Omental fat pad (tissue), 4 donors: ENCODE measurements around the gene DLG2. TPM values are rescaled to one million over a fixed set of nuclear protein-coding genes. Genes with fewer than 3 reads are reported as not detected.

Experiments used
- ATAC-seq: fragments of 150-250 bp; one replicate; pipeline ENCODE4 v1.9.1; 2016; ENCODE audit warnings: mild to moderate bottlenecking, moderate library complexity; ENCODE audit not compliant: low FRiP score
- DNase-seq: peaks from one replicate; pipeline ENCODE4 v3.0.0-alpha.2; 2019; ENCODE audit warnings: low spot score
- CTCF ChIP-seq, 3 donors: fragments of 450-650 bp; IDR thresholded peaks; one replicate each; pipeline ENCODE4 v1.5.1; 2016 to 2017; ENCODE audit warnings: antibody characterized with exemption in 3 of 3, mild to moderate bottlenecking in 3 of 3, moderate library complexity in 2 of 3
- total RNA-seq, 4 donors: library from RNA; depleted of rRNA; stranded (reverse); fragments of >200 nt; gene quantifications; one replicate each; pipeline ENCODE4 v1.1.0, GENCODE V29; 2016

The DLG2 gene
- total RNA-seq, 4 donors from 2014 or later: 4.8 to 13.2 (median 8.1) TPM

DNA sequence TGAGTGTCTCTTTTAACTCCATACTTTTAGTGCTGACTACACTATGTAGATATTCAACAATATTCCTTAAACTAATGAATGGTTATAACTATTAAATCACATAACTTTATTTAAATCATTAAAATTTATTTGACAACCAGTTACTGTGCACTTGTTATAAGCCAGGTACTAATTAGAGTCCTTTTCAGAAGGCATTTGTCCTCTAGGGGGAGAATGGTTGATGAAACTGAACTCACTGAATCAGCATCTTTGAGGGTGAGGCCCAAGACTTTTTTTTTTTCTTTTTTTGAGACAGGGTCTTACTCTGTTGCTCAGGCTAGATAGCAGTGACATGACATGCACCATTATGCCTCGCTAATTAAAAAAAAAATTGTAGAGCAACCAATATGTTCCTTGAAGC, 1825.3 kb downstream of the DLG2 start:
- ATAC-seq (no peak), DNase-seq (no peak)
- no peak for TF ChIP-seq CTCF (IDR thresholded peaks at IDR 0.05)

DNA sequence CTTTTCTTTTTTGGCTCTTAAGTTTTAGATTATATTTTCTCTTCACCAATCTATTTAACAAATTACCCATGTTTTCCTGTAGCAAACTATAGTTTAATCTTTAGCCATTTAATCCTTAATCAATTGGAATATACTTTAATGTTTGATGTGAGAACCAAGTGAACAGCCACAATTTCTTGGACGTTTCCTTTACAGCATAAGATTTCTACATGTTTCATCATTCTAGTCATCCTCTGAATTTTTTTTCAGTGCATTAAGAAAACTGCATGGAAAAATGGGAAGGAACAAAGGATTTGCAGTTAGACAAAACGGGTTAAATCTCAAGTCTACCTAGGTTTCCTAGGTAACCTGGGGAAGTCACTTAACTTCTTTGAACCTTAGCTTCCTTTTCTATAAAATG, 1833.8 kb downstream of the DLG2 start:
- DNase-seq (no peak), ATAC-seq (no peak)
- no peak for TF ChIP-seq CTCF (IDR thresholded peaks at IDR 0.05)

- ATAC-seq (no peak), DNase-seq (no peak)
- TF ChIP-seq CTCF (IDR thresholded peaks at IDR 0.05): no peak
Measured at GRCh38 chr11:83791557-83791956, 1835.6 kb downstream of the DLG2 start.

DNA sequence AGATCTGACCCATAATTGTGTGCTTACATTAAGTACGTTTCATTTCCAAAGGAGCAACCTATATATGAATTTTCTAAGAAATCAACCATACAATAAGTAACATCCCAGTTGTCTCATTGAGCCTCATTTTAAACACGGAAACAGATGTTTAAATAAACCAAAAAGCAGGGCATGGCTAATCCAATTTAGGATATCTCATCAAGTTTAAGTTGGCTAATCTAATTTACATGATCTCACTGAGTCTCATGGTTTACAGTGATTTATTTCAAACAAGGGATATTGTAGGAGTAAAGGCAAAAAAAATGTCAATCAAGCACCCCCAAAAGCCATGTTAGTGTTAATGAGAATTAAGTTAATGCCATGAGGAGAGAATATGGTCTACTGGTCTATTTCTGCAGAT, 1841.2 kb downstream of the DLG2 start:
- no peak for TF ChIP-seq CTCF (IDR thresholded peaks at IDR 0.05)
- DNase-seq: no peak
- ATAC-seq: no peak

GRCh38 chr11:83784419-83784818, 1842.7 kb downstream of the DLG2 start:
- no peak for ATAC-seq
- no peak for DNase-seq
- no peak for TF ChIP-seq CTCF (IDR thresholded peaks at IDR 0.05)

GRCh38 chr11:83782329-83782728, 1844.8 kb downstream of the DLG2 start:
- no peak for DNase-seq
- ATAC-seq: no peak
- no peak for TF ChIP-seq CTCF (IDR thresholded peaks at IDR 0.05)

DNA sequence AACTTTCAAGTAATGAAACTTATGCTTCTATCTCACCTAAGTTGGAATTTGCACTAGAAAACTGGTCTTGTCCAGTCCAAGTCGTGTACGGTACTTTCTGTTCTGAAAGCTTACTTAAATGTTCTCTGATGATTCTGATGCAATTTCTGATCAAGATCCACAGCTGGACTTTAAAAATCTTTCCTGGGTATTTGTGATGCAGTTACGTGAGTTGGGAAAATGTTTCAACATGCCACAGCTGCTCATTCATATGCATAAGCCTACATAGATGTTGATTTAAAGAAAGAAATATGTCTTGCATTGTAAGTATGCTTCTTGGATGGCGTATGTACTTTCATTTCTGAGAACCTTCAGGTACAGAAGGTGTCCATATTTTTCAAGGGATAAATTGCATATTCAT, 1847.3 kb downstream of the DLG2 start:
- no peak for TF ChIP-seq CTCF (IDR thresholded peaks at IDR 0.05)
- ATAC-seq (no peak), DNase-seq (no peak)
